ENCODE data around the gene SIK3. TPM values are rescaled to one million over a fixed set of nuclear protein-coding genes. Genes with fewer than 3 reads are reported as not detected.

The SIK3 gene
- total and polyA plus RNA-seq, 2 experiments from 2014 or later = 29.1 to 58.5 TPM

GRCh38 chr11:117083011-117083935, 15.0 kb downstream of the SIK3 start:
- Histone ChIP-seq H3K27ac (peak overlapping the region; percentile 16), H3K4me3 (no peak overlapping the region), H3K36me3 (no peaks in the 10 kb centered on the region), H3K9me3 (ENCODE audit: low read depth) (no peaks in the 10 kb centered on the region), H3K4me1 (ENCODE audit: low read depth) (peaks cover 10% of the 10 kb centered on the region), H3K27me3 (no peaks in the 10 kb centered on the region)
- no peak for TF ChIP-seq CTCF (IDR thresholded peaks at IDR 0.05; ENCODE audit: low read depth, low read length)
- peak in 1 of 2 donors; percentile 51 for DNase-seq (ENCODE audit: low read depth in 1 of 2, low spot score in 1 of 2)

DNA sequence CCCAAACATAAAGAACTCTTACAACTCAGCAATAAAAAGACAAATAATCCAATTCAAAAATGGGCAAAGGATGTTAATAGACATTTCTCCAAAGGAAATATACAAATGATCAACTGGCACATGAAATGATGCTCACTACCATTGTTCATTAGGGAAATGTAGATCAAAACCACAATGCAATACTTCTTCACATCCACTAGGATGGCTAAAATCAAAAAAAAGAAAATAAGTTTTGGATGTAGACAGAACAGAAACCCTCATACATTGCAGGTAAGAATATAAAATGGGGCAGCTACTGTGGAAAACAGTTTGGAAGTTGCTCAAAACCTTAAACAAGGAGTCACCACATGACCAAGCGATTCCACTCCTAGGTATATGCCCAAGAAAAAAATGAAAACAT, 16.3 kb downstream of the SIK3 start:
- Histone ChIP-seq H3K9me3 (ENCODE audit: low read depth) (no peaks in the 10 kb centered on the region), H3K27me3 (no peaks in the 10 kb centered on the region), H3K36me3 (no peaks in the 10 kb centered on the region), H3K27ac (no peak overlapping the region), H3K4me3 (no peak overlapping the region), H3K4me1 (ENCODE audit: low read depth) (peaks cover 21% of the 10 kb centered on the region)
- no peak for TF ChIP-seq CTCF (IDR thresholded peaks at IDR 0.05; ENCODE audit: low read depth, low read length)
- DNase-seq (ENCODE audit: low read depth in 1 of 2, low spot score in 1 of 2) = no peak

DNA sequence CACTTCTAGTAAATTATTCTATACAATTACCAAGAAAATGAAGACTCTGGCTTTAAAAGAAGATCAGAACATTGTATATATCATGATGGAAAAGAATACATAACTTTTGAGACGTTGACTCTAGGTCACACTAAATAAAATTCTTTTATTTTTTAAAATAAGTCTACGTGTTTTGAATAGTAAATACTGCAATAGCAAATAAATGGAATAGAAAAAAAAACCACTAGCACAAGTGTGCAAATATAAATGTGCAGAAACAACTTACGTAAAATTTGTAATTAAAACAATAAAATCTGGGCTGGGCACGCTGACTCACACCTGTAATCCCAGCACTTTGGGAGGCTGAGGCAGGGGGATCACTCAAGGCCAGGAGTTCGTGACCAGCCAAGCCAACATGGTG, 17.9 kb downstream of the SIK3 start:
- no peak for DNase-seq (ENCODE audit: low read depth in 1 of 2, low spot score in 1 of 2)
- Histone ChIP-seq H3K36me3 (no peaks in the 10 kb centered on the region), H3K27ac (no peak overlapping the region), H3K9me3 (ENCODE audit: low read depth) (no peaks in the 10 kb centered on the region), H3K27me3 (no peaks in the 10 kb centered on the region), H3K4me1 (ENCODE audit: low read depth) (peaks cover 24% of the 10 kb centered on the region), H3K4me3 (no peak overlapping the region)
- no peak for TF ChIP-seq CTCF (IDR thresholded peaks at IDR 0.05; ENCODE audit: low read depth, low read length)

- TF ChIP-seq CTCF (IDR thresholded peaks at IDR 0.05; ENCODE audit: low read depth, low read length) = no peak
- Histone ChIP-seq H3K36me3 (no peaks in the 10 kb centered on the region), H3K27ac (peak overlapping the region; percentile 78), H3K27me3 (no peaks in the 10 kb centered on the region), H3K9me3 (ENCODE audit: low read depth) (no peaks in the 10 kb centered on the region), H3K4me3 (no peak overlapping the region), H3K4me1 (ENCODE audit: low read depth) (peaks cover 14% of the 10 kb centered on the region)
- DNase-seq (ENCODE audit: low read depth in 1 of 2, low spot score in 1 of 2) = no peak
Measured at GRCh38 chr11:117076941-117077691, 21.1 kb downstream of the SIK3 start.

GRCh38 chr11:117075186-117075585, 23.0 kb downstream of the SIK3 start:
- DNase-seq (ENCODE audit: low read depth in 1 of 2, low spot score in 1 of 2) = no peak
- Histone ChIP-seq H3K4me3 (no peak overlapping the region), H3K27ac (no peak overlapping the region), H3K36me3 (no peaks in the 10 kb centered on the region), H3K9me3 (ENCODE audit: low read depth) (no peaks in the 10 kb centered on the region), H3K4me1 (ENCODE audit: low read depth) (peaks cover 20% of the 10 kb centered on the region), H3K27me3 (no peaks in the 10 kb centered on the region)
- no peak for TF ChIP-seq CTCF (IDR thresholded peaks at IDR 0.05; ENCODE audit: low read depth, low read length)

Data from cardiac muscle cell (in vitro differentiated cells and primary cell).